Liver (tissue), 9 donors: ENCODE results near the gene SOX5. TPM values are rescaled to one million over a fixed set of nuclear protein-coding genes. Genes with fewer than 3 reads are reported as not detected.

Experiments used
- DNase-seq: peaks from one replicate; pipeline ENCODE4 v3.0.0-alpha.2; 2017; ENCODE audit warnings: low spot score
- H3K27ac ChIP-seq, 2 donors: one replicate each; pipeline ENCODE4 v1.7.0; 2013; ENCODE audit warnings: inconsistent platforms in 2 of 2, low read length in 2 of 2, control low read depth in 1 of 2, low read depth in 1 of 2, mild to moderate bottlenecking in 1 of 2
- H3K27me3 ChIP-seq, 4 donors: one replicate each; pipeline versions ENCODE4 v1.6.1 to v1.7.0; 2013; ENCODE audit warnings: low read length in 3 of 4, inconsistent platforms in 1 of 4, mild to moderate bottlenecking in 1 of 4, moderate library complexity in 1 of 4; ENCODE audit not compliant: control insufficient read depth in 4 of 4, insufficient read depth in 4 of 4
- H3K36me3 ChIP-seq, 4 donors: one replicate each; pipeline versions ENCODE4 v1.6.1 to v1.7.0; 2013; ENCODE audit warnings: low read length in 3 of 4, mild to moderate bottlenecking in 3 of 4, low read depth in 1 of 4, moderate library complexity in 1 of 4; ENCODE audit not compliant: control insufficient read depth in 4 of 4, insufficient read depth in 3 of 4
- H3K4me1 ChIP-seq, 4 donors: one replicate each; pipeline versions ENCODE4 v1.6.1 to v1.7.0; 2013; ENCODE audit warnings: low read length in 3 of 4, mild to moderate bottlenecking in 3 of 4, moderate library complexity in 1 of 4; ENCODE audit not compliant: control insufficient read depth in 4 of 4, insufficient read depth in 4 of 4
- H3K4me3 ChIP-seq, 3 donors: one replicate each; pipeline versions ENCODE4 v1.6.1 to v1.7.0; 2013; ENCODE audit warnings: low read length in 3 of 3, control low read depth in 1 of 3, low read depth in 1 of 3, mild to moderate bottlenecking in 1 of 3
- H3K9ac ChIP-seq, 2 donors: one replicate each; pipeline ENCODE4 v1.7.0; 2013; ENCODE audit warnings: low read length in 2 of 2, mild to moderate bottlenecking in 2 of 2, moderate library complexity in 2 of 2, control low read depth in 1 of 2, low read depth in 1 of 2
- H3K9me3 ChIP-seq, 4 donors: one replicate each; pipeline versions ENCODE4 v1.6.1 to v1.7.0; 2013; ENCODE audit warnings: low read length in 3 of 4; ENCODE audit not compliant: control insufficient read depth in 4 of 4
- EGR1 ChIP-seq, 2 donors: IDR thresholded peaks; 2 replicates each; pipeline ENCODE4 v1.6.1; 2016 to 2018; ENCODE audit warnings: antibody characterized with exemption in 2 of 2, low read depth in 2 of 2
- FOXA1 ChIP-seq: IDR thresholded peaks from 2 replicates; pipeline ENCODE4 v1.6.1; 2016; ENCODE audit warnings: antibody characterized with exemption
- FOXA2 ChIP-seq: IDR thresholded peaks from 2 replicates; pipeline ENCODE4 v1.6.1; 2016; ENCODE audit warnings: antibody characterized with exemption
- GABPA ChIP-seq, 2 donors: IDR thresholded peaks in 1 of 2; conservative IDR thresholded peaks in 1 of 2; 2 replicates each; pipeline ENCODE4 v1.6.1; 2016; ENCODE audit warnings: antibody characterized with exemption in 2 of 2, mild to moderate bottlenecking in 1 of 2, moderate library complexity in 1 of 2
- HNF4A ChIP-seq, 2 donors: conservative IDR thresholded peaks; 2 replicates each; pipeline ENCODE4 v1.6.1; 2016; ENCODE audit warnings: antibody characterized with exemption in 2 of 2, mild to moderate bottlenecking in 2 of 2
- HNF4G ChIP-seq: IDR thresholded peaks from 2 replicates; pipeline ENCODE4 v1.6.1; 2016; ENCODE audit warnings: antibody characterized with exemption
- JUND ChIP-seq, 2 donors: IDR thresholded peaks; 2 replicates each; pipeline ENCODE4 v1.6.1; 2016; ENCODE audit warnings: antibody characterized with exemption in 2 of 2
- NR2F2 ChIP-seq: IDR thresholded peaks from 2 replicates; pipeline ENCODE4 v1.6.1; 2016; ENCODE audit warnings: antibody characterized with exemption
- RAD21 ChIP-seq, 2 donors: IDR thresholded peaks; 2 replicates each; pipeline ENCODE4 v1.6.1; 2016; ENCODE audit warnings: antibody characterized with exemption in 2 of 2, mild to moderate bottlenecking in 2 of 2
- RXRA ChIP-seq, 2 donors: IDR thresholded peaks; 2 replicates each; pipeline ENCODE4 v1.6.1; 2017 to 2018; ENCODE audit warnings: antibody characterized with exemption in 2 of 2, mild to moderate bottlenecking in 1 of 2
- SP1 ChIP-seq: IDR thresholded peaks from 2 replicates; pipeline ENCODE4 v1.6.1; 2018; ENCODE audit warnings: antibody characterized with exemption, mild to moderate bottlenecking
- YY1 ChIP-seq: IDR thresholded peaks from 2 replicates; pipeline ENCODE4 v1.6.1; 2016; ENCODE audit warnings: antibody characterized with exemption, mild to moderate bottlenecking
- WGBS: extraction: QIAGEN DNeasy Blood & Tissue Kit; methylation state at CpG from one replicate; pipeline ENCODE4 v1.1.7; 2013; 5-methylcytosine and 5-hydroxymethylcytosine counted together
- polyA plus RNA-seq, 2 donors: library from polyadenylated mRNA; stranded (reverse) in 1 of 2; unstranded in 1 of 2; fragments of 200-250 nt in 1 of 2; fragments of >200 nt in 1 of 2; fragmentation: Nextera tagmentation in 1 of 2; extraction: Ambion mirVana in 1 of 2; gene quantifications; one replicate each; pipeline versions ENCODE4 v1.2.1 to v1.2.3, GENCODE V29; 2013 to 2015
- total RNA-seq, 2 donors: library from RNA; depleted of rRNA; stranded (reverse); fragments of >200 nt; gene quantifications; one replicate each; pipeline ENCODE4 v1.2.3, GENCODE V29; 2014
- TF ChIP-seq, protein P1 (sequence below): IDR thresholded peaks from 2 replicates; pipeline ENCODE4 v1.6.1; 2016; ENCODE audit warnings: antibody characterized with exemption
- TF ChIP-seq, protein P2 (sequence below): IDR thresholded peaks from 2 replicates; pipeline ENCODE4 v1.6.1; 2016; ENCODE audit warnings: antibody characterized with exemption
- TF ChIP-seq, protein P3 (sequence below): IDR thresholded peaks from 2 replicates; pipeline ENCODE4 v1.6.1; 2016; ENCODE audit warnings: antibody characterized with exemption, mild to moderate bottlenecking
- TF ChIP-seq, protein P4 (sequence below): fragments of 150-350 bp; IDR thresholded peaks from 2 replicates; pipeline ENCODE4 v1.5.1; 2017; ENCODE audit warnings: improper control_type of control experiment, low read depth, low read length; ENCODE audit not compliant: missing input control
- TF ChIP-seq, protein P5 (sequence below): IDR thresholded peaks from 2 replicates; pipeline ENCODE4 v1.6.1; 2016; ENCODE audit warnings: antibody characterized with exemption
- donor health status: healthy.
- donor health status: healthy.
- donor health status: healthy.
- donor health status: healthy.
- donor health status: healthy.

The SOX5 gene
- total and polyA plus RNA-seq, 4 donors: 2.3 to 42.4 (median 12.3) TPM

DNA sequence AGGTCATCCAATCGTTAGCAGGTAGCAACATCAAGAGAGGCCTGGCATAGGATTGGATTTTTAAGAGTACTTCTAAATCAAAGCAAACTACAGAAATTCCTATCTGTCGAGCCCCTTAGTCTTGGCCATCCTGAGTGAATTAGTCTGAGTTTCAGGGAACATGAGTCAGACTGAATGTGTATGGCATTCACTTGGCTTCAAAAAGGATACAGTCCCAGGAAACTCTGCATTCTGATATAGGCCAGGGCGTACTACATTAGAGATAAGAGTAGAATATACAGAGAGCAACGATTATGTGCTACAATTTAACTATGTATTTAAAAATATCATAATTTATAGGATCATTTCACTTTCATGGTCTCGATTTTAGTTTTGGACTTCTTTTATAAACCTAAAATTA, 242.2 kb downstream of the SOX5 start:
- Histone ChIP-seq H3K27ac (no peak overlapping the region), H3K9ac (no peak overlapping the region), H3K9me3 (no peaks in the 10 kb centered on the region), H3K27me3 (no peaks in the 10 kb centered on the region), H3K4me3 (no peak overlapping the region), H3K36me3 (no peaks in the 10 kb centered on the region), H3K4me1 (no peaks in the 10 kb centered on the region)
- DNase-seq: no peak
- WGBS: 92% methylated on average over 5 of the region's 5 CpGs
- TF ChIP-seq YY1 (no peak), FOXA2 (no peak), RXRA (IDR thresholded peaks at IDR 0.05) (no peak), RAD21 (IDR thresholded peaks at IDR 0.05) (no peak), FOXA1 (no peak), NR2F2 (no peak), HNF4A (conservative IDR thresholded peaks at IDR 0.05) (no peak), HNF4G (no peak), GABPA (IDR thresholded peaks at IDR 0.05 in 1 of 2, conservative IDR thresholded peaks at IDR 0.05 in 1 of 2) (no peak), SP1 (no peak), EGR1 (IDR thresholded peaks at IDR 0.05; ENCODE audit: low read depth in 2 of 2) (no peak), JUND (IDR thresholded peaks at IDR 0.05) (no peak)
- TF ChIP-seq, protein P1, sequence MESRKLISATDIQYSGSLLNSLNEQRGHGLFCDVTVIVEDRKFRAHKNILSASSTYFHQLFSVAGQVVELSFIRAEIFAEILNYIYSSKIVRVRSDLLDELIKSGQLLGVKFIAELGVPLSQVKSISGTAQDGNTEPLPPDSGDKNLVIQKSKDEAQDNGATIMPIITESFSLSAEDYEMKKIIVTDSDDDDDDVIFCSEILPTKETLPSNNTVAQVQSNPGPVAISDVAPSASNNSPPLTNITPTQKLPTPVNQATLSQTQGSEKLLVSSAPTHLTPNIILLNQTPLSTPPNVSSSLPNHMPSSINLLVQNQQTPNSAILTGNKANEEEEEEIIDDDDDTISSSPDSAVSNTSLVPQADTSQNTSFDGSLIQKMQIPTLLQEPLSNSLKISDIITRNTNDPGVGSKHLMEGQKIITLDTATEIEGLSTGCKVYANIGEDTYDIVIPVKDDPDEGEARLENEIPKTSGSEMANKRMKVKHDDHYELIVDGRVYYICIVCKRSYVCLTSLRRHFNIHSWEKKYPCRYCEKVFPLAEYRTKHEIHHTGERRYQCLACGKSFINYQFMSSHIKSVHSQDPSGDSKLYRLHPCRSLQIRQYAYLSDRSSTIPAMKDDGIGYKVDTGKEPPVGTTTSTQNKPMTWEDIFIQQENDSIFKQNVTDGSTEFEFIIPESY: no peak
- TF ChIP-seq, protein P2, sequence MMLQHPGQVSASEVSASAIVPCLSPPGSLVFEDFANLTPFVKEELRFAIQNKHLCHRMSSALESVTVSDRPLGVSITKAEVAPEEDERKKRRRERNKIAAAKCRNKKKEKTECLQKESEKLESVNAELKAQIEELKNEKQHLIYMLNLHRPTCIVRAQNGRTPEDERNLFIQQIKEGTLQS: no peak
- TF ChIP-seq, protein P3, sequence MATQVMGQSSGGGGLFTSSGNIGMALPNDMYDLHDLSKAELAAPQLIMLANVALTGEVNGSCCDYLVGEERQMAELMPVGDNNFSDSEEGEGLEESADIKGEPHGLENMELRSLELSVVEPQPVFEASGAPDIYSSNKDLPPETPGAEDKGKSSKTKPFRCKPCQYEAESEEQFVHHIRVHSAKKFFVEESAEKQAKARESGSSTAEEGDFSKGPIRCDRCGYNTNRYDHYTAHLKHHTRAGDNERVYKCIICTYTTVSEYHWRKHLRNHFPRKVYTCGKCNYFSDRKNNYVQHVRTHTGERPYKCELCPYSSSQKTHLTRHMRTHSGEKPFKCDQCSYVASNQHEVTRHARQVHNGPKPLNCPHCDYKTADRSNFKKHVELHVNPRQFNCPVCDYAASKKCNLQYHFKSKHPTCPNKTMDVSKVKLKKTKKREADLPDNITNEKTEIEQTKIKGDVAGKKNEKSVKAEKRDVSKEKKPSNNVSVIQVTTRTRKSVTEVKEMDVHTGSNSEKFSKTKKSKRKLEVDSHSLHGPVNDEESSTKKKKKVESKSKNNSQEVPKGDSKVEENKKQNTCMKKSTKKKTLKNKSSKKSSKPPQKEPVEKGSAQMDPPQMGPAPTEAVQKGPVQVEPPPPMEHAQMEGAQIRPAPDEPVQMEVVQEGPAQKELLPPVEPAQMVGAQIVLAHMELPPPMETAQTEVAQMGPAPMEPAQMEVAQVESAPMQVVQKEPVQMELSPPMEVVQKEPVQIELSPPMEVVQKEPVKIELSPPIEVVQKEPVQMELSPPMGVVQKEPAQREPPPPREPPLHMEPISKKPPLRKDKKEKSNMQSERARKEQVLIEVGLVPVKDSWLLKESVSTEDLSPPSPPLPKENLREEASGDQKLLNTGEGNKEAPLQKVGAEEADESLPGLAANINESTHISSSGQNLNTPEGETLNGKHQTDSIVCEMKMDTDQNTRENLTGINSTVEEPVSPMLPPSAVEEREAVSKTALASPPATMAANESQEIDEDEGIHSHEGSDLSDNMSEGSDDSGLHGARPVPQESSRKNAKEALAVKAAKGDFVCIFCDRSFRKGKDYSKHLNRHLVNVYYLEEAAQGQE: no peak
- TF ChIP-seq, protein P4, sequence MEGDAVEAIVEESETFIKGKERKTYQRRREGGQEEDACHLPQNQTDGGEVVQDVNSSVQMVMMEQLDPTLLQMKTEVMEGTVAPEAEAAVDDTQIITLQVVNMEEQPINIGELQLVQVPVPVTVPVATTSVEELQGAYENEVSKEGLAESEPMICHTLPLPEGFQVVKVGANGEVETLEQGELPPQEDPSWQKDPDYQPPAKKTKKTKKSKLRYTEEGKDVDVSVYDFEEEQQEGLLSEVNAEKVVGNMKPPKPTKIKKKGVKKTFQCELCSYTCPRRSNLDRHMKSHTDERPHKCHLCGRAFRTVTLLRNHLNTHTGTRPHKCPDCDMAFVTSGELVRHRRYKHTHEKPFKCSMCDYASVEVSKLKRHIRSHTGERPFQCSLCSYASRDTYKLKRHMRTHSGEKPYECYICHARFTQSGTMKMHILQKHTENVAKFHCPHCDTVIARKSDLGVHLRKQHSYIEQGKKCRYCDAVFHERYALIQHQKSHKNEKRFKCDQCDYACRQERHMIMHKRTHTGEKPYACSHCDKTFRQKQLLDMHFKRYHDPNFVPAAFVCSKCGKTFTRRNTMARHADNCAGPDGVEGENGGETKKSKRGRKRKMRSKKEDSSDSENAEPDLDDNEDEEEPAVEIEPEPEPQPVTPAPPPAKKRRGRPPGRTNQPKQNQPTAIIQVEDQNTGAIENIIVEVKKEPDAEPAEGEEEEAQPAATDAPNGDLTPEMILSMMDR: no peak
- TF ChIP-seq, protein P5, sequence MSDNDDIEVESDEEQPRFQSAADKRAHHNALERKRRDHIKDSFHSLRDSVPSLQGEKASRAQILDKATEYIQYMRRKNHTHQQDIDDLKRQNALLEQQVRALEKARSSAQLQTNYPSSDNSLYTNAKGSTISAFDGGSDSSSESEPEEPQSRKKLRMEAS: no peak
